GM10266 (cell line): Measurements from ENCODE around the gene ZC3H8.
A peak's percentile ranks its signal among the peaks of the same experiment; 100 is the strongest.

Experiments
- DNase-seq: peaks from one replicate; pipeline ENCODE4 v3.0.0; 2012; ENCODE audit errors: extremely low spot score
- TF ChIP-seq, protein P1 (sequence below): IDR thresholded peaks from 2 replicates; pipeline ENCODE4 v1.5.1; 2012; ENCODE audit warnings: mild to moderate bottlenecking, low read depth; ENCODE audit not compliant: control insufficient read depth, insufficient read depth; ENCODE audit errors: missing control alignments

ZC3H8 gene

GRCh38 chr2:112195167-112195766, 59.6 kb downstream of the ZC3H8 start:
- TF ChIP-seq, protein P1, sequence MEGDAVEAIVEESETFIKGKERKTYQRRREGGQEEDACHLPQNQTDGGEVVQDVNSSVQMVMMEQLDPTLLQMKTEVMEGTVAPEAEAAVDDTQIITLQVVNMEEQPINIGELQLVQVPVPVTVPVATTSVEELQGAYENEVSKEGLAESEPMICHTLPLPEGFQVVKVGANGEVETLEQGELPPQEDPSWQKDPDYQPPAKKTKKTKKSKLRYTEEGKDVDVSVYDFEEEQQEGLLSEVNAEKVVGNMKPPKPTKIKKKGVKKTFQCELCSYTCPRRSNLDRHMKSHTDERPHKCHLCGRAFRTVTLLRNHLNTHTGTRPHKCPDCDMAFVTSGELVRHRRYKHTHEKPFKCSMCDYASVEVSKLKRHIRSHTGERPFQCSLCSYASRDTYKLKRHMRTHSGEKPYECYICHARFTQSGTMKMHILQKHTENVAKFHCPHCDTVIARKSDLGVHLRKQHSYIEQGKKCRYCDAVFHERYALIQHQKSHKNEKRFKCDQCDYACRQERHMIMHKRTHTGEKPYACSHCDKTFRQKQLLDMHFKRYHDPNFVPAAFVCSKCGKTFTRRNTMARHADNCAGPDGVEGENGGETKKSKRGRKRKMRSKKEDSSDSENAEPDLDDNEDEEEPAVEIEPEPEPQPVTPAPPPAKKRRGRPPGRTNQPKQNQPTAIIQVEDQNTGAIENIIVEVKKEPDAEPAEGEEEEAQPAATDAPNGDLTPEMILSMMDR: no peak
- no peak for DNase-seq

DNA sequence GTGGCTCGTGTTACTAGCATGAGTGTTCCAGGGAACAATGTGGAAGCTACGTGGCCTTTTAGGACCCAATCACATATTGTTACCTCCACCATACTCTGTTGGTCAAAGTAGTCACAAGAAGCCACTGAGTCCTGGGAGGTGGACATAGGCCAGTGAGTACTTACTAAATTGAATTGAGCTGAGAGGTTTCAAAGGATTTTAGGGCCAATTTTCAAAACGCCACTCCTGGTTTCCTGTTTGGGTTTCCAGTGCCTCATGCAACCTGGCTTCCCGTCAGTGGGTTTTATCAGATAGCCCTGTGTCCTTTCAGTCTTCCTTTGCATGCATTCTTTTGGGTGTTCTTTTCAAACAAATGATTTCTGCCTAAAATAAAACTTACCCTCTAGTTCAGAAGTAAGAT, 60.4 kb downstream of the ZC3H8 start:
- DNase-seq: no peak
- TF ChIP-seq, protein P1: no peak

GRCh38 chr2:112194028-112194427, 60.8 kb downstream of the ZC3H8 start:
- DNase-seq: no peak
- TF ChIP-seq, protein P1: no peak

DNA sequence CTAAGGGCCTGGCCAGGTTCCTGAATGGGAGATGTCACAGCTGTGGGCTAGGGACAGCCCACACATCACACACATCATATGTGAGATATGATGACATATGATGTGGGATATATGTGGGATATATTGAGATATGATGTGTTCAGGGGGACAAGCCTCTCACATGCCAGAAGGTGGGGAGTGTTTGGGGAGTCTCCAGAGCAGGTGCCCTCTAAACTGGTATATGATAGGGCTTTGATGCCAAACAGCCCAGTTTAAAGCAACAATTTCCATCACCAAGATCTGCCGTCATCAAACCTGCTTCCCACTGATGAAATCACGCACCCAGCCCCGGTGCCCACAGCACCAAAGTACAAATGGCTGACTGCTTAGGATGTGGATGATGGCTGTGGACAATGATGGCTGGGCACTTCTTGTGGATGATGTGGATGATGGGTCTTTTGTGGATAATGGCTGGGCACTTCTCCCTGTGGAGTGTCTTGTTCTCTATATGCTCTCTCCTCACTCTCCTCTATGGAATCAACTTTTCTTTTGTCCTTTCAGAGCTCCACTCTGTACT, 65.8 kb downstream of the ZC3H8 start:
- TF ChIP-seq, protein P1: no peak
- DNase-seq: no peak

DNA sequence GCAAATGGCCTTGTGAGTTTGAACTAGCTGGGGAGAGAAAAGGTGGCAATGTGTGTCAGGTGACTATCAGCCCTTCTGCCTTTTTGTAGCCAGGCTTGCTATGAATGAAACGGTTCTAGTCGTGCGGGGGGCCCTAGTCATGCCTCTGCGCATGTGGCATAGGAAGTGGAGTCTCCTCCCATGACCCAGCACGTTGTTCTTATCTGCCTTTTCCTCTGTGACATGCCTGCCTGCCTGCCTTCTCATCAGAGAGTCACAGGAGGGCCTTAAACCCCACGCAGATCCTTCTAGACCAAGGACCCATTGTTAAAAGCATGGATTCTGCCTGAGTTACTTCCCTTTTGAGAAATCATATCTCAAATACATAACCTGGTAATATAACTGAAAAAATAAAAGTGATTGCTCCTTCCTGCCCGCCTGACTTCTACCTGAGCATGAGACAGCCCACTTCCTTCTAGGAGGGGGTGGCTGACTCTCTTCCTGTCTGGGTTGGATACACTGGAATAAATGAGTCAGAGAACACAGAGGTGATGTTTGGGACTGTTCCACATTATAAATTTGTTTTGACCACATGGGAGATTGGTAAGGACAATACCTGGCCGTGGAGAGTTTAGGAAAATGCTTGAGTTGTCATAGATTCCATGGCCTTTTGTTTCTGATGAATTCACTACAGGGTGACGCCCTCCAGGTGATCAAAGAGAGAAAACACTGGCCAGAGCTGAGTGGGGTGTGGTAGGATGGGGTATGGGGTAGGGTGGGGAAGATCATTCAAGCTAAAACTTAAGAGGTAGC, 66.8 kb downstream of the ZC3H8 start:
- TF ChIP-seq, protein P1: no peak
- DNase-seq: peak; percentile 53

GRCh38 chr2:112187046-112187715, 67.7 kb downstream of the ZC3H8 start:
- no peak for DNase-seq
- TF ChIP-seq, protein P1: no peak

DNA sequence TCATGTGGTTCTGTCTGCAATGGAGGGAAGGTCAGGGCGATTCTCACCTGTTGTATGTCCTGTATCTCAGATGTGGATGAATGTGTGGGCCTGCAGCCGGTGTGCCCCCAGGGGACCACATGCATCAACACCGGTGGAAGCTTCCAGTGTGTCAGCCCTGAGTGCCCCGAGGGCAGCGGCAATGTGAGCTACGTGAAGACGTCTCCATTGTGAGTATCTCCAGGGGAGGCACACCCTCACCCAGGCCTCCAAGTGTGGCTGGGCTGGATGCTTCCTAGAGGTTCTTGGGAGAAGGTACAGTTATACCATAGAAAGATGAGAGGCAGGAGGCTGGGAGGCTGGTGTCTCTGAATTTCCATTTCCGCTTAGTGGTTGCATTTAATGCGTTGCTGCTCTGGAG, 69.7 kb downstream of the ZC3H8 start:
- DNase-seq: no peak
- TF ChIP-seq, protein P1: no peak
